ENCODE results near the gene EGLN1. TPM values are rescaled to one million over a fixed set of nuclear protein-coding genes. Genes with fewer than 3 reads are reported as not detected.

EGLN1 gene
- polyA plus RNA-seq, 3 donors, result 13.1 to 23.5 (median 20.5) TPM

DNA sequence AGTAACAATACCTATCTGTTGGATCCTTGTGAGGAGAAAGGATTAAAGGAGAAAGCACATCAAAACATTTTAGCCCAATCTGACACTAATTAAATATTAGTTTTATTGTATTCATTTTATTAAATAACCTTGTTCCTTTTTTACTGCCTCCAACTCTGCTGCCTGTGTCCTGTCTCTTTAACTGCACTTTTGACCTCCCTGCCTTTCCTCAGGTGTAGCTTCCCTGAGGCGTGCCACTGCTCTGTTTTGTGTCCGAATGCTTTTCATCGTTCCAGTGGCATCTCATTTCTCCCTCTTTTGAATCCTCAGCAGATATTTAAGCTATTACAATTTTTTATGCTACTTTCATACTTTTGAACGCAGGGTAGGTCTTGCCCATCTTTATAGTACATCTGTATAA lies 73.6 kb downstream of the EGLN1 start:
- 92 to 96% (median 95%) methylated on average over 4 of the region's 4 CpGs for WGBS, 3 donors
- H3K27ac ChIP-seq (ENCODE audit: low read depth, low read length), result no peak overlapping the region

DNA sequence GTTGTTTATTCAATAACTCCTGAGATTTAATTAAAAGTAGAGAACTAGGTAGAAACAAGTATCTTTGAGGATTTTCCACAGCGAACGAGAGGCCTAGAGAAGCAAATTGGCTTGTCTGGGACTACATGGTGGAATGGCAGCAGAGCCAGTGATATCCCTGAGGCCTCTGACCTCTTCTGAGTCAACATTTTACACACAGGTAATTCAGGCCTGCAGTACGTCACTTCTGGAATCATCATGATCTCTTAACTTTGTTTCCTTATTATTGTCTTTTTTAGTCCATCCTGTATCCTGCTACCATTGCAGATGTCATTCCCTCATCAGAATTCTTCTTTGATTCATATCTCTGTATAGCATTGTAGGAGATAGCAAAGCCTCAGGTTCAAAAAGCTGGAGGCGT lies 74.1 kb downstream of the EGLN1 start:
- no peak overlapping the region for H3K27ac ChIP-seq (ENCODE audit: low read depth, low read length)
- 95 to 96% (median 95%) methylated on average over 4 of the region's 4 CpGs for WGBS, 3 donors

DNA sequence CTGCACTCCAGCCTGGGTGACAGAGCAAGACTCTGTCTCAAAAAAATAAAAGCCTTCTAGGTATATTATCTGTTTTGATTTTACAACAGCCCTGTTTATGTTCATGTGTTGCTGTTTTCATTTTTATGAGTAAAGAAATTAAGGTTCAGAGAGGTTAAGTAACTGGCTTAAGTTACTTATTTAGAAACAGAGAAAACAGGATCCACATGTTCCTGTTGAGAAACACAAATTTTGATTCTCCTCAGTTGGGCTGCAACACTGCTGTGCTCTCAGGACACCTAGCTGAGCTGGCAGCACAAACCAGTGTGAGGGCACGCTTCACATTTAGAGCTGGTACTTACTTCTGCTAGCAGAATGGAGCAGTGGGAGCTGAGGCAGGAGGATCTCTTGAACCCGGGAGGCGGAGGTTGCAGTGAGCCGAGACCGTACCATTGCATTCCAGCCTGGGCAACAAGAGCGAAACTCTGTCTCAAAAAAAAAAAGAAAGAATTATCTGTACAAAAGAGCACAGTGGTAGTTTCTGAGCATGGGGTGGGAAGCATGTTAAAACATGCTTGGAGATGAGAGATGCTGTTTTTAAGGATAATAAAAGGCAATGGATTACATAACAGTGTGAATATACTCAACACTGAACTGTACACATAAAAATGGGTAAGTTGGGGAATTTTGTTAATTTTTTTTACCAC lies 81.6 kb downstream of the EGLN1 start:
- H3K27ac ChIP-seq (ENCODE audit: low read depth, low read length), result no peak overlapping the region

DNA sequence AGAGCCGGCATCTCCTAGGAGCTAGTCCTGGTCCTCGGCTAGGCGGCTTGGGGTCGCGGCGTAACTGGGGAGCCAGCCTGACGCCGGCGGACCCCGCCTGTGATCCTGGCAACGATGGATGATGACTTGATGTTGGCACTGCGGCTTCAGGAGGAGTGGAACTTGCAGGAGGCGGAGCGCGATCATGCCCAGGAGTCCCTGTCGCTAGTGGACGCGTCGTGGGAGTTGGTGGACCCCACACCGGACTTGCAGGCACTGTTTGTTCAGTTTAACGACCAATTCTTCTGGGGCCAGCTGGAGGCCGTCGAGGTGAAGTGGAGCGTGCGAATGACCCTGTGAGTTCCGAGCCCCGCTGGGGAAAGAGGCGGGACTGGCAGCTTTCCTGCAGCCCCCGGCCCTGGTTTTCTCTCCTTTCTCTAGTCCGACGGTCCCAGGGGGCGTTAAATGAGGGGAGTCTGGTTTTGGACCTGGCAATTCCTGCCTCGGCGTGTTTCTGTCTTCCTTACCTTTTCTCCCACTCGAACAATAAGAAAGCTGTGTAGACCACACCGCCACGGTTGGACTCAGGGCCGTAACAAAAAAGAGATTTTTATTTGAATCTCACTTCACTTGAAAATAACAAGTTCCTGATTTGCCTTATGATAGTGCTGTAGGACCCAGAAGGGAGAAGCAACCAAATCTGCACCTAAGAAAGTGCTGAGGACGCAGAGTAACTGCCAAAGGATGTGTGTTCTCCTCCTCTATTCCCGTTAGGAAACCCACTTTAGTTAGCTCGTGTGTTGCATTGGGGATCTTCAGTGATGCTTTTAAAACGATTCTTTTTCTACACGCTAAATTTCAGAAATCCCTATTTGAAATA lies 83.6 kb downstream of the EGLN1 start, which contains the start of gene SPRTN:
Gene SPRTN, plus strand, starts transcription at position 24 of the 859 bp plus-strand sequence. Its CDS starts 91 bp downstream, at position 115.
- 0 to 1% (median 1%) methylated on average over 43 of the region's 43 CpGs for WGBS, 3 donors
- peak within 1 kb of the TSS; percentile 53 for H3K27ac ChIP-seq (ENCODE audit: low read depth, low read length)

More for the DNA sequence above, 81.6 kb downstream of the EGLN1 start:
- WGBS, 3 donors, result 92 to 94% (median 93%) methylated on average over 6 of the region's 6 CpGs

DNA sequence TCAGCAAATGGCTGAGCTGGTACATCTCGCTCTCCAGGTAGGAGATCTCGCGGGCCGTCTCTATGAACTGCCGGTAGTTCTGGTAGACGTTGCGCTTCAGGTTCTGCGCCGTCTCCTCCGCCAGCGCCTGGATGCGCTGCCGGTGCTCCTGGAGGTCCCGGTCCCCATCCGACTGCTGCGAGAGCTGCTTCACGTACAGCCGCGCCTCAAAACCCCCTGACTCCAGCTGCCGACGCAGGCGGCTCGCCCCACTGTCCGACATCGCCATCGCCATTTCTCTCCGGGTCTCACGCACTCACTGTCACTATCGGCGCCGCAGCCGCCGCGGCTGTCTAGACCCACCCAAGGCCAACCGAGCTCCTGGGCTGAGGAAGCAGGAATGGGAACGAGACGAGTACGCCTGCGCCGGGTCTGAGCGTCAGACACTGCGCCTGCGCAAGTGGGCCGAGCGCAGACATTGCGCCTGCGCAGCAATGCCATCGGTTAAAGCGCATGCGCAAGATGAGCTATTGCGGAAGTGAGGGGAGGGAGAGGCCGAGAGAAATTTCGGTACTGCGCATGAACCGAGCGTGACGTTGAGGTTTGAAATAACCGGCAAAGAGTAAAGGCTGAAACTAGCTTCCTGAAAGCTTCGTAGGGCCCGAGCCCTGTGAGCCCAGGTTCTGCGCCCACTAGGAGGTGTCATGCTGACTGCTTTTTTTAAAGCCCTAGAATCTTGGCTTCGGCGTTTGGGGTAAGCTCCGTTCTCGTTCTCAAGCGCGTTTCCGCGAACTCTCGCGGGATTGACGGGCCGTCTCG lies 84.4 kb downstream of the EGLN1 start, which contains the start of gene EXOC8:
Gene EXOC8, minus strand, starts transcription at position 381 of the 798 bp plus-strand sequence. Its CDS starts 107 bp downstream, at position 274.
- peak within 1 kb of the TSS; percentile 53 for H3K27ac ChIP-seq (ENCODE audit: low read depth, low read length)
- 0 to 1% (median 0%) methylated on average over 74 of the region's 74 CpGs for WGBS, 3 donors

DNA sequence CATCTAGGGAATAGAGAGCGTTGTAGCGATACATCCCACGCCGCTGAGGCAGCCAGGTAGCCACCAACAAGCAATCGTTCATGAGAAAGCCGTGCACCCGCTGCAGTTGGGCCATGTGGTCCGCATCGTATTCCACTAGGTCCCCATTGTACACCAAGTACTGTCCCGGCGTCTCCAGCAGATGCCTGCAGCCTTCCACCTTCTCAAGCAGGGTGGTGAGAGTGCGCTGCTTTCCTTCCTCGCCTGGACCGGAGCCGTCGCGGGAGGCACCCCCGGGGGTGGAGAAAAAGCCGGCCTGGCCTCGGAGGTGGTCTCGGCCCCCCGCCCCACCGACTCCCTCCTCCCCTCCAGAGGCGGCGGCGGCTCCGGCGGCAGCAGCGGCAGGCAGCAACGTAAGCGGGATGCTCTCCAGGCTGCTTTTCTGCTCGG lies 85.0 kb downstream of the EGLN1 start:
- WGBS, 3 donors, result 1 to 3% (median 1%) methylated on average over 28 to 32 of the region's 32 CpGs
- H3K27ac ChIP-seq (ENCODE audit: low read depth, low read length), result no peak overlapping the region

DNA sequence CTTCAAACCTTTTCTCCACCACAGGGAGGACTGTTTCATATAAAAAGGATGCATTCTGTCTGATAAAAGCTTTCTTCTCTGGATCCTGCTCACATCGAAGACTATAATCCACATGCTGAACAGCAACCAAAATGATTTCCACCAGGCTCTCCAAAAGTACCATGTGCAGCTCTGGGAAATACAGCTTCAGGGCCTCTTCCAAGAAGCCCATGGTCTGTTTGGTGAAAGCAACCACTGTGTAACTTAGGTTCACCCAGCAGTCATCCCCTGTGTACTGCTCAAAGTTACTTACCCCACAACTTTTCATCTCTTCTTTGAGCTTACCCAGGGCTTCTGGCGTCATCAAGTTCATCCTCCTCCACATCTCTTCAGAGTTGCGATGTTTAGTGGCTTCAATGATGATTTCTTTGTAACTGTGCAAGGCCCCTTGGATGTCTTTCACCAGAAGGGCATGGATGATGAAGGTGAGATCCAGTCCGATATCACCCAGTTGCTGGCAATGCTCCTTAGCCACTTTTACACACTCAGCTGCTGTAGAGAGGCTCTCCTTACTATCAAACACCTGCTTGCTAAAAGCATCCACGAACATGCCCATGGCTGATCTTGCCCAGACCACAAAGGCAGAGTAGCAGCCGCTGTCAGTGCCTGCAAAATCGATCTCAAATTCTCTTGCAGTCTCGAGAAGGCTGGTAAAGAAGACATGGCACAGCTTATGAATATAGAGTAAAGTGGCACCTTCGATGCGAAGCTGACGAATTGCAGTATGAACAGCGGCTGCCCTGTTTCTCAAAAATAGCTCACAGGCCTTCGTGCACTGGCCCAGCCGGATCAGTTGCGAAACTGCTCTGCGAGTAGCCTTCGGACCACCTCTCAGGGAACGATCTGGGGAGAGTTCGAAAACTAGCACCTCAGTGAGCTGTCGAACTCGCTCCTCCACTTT lies 86.2 kb downstream of the EGLN1 start:
- 39 to 69% (median 66%) methylated on average over 21 of the region's 21 CpGs for WGBS, 3 donors
- H3K27ac ChIP-seq (ENCODE audit: low read depth, low read length), result no peak overlapping the region

DNA sequence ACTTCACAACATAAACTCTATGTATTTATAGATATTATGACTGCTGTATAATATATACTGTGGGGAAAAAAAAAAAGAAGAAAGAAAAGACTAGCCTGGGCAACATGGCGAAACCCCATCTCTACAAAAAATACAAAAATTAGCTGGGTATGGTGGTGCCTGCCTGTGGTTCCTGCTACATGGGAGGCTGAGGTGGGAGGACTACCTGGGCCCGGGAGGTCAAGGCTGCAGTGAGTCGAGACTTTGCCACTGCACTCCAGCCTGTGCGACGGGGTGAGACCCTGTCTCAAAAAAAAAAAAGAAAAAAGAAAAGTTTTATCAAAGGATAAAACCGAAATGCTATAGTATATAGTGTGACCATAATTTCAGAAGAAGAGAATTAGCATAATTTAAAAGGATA lies 87.1 kb downstream of the EGLN1 start:
- H3K27ac ChIP-seq (ENCODE audit: low read depth, low read length), result no peak overlapping the region
- 80 to 90% (median 82%) methylated on average over 6 of the region's 6 CpGs for WGBS, 3 donors

DNA sequence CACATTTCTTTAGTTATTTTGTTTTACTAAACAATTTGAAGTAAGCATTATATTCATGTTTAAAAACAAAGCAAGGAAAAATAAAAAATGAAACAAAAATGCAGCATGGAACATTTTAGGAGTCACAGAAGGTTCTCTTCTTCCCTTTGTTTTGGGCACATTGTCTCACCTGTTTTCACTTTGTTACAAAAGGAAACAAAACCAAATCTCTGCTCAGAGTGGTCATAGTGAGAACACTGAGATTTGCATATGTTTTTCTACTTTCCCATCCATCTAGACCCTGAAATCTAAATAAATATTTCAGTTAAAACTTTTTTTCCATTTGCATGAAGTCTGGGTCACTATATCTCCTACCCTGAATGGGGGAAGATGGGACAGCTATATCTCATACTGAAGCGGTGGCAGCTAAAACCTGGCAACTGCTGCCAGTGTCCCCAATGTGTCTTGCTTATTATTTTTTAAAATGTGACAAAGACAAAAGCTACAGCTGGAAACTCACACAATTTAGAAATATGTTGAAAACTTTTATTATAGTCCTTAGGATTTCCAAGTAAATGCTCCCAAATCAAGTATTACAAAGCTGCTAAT lies 87.9 kb downstream of the EGLN1 start:
- H3K27ac ChIP-seq (ENCODE audit: low read depth, low read length), result no peak overlapping the region
- 45 to 79% (median 77%) methylated on average over 1 of the region's 1 CpG for WGBS, 3 donors

DNA sequence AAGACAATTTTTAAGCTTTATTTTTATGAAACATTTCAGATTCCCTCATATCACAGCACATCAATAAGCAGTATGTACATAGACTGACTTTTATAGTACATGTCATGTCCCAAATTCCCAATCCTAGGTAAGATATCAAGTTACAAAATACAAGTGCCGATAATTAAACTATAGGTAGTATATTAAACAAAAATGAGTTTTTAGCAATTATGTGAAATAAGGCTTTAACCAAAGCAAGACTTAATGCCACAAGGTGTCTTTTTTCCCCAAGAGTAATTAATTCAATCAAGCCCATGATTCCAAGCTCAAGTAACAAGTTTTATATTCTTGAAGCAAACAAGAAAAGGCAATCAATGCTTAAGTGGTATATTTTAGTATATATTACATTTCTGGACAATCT lies 89.3 kb downstream of the EGLN1 start:
- H3K27ac ChIP-seq (ENCODE audit: low read depth, low read length), result no peak overlapping the region
- 79 to 97% (median 93%) methylated on average over 1 of the region's 1 CpG for WGBS, 3 donors

DNA sequence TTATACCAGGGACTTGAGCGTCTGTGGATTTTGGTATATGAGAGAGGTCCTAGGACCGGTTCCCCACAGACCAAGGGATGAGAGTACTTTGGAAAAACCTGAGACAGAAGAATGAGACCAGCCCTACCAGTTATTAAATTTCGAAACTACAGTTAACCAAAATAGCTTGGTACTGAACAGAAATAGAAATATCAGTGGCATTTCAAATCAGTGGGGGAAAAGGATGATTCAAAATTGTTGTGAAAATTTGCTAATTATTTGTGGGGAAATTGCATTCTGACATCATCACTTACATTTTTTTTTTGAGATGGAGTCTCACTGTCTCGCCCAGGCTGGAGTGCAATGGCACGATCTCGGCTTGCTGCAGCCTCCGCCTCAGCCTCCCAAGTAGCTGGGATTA lies 92.6 kb downstream of the EGLN1 start:
- WGBS, 3 donors, result 93 to 97% (median 94%) methylated on average over 7 of the region's 7 CpGs
- no peak overlapping the region for H3K27ac ChIP-seq (ENCODE audit: low read depth, low read length)

DNA sequence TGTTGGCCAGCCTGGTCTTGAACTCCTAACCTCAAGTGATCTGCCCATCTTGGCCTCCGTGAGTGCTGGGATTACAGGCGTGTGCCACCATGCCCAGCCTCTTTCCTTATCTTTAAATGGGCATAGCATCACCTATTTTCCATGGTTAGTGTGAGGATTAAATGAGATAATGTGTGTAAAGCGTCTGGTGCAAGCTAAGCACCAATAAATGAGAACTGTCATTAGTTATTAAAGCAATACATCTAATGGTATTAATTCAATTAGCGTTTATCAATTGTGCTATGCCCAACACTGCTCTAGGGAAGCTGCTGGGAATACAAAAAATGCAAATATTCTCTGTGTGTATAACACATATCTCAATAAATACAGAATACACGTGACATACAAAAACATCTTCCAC lies 94.5 kb downstream of the EGLN1 start:
- WGBS, 3 donors, result 82 to 86% (median 85%) methylated on average over 5 of the region's 5 CpGs

DNA sequence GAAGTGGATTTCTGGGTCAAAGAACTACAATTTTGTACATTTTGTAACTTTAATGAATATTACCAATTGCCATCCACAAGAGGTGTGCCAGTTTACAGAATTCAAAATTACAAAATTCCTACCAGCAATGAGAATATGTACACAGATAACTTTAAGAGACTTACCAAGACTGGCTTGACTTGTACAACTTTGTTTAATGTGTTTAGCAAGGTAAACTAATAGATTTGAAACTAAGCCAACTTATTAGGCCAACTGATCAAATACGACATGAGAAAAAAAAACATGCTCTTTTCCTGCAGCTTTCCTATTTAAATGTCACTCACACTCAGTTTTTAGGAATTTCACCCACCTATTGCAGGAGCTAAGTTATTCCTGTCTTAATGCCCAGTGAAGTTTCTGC lies 95.8 kb downstream of the EGLN1 start:
- no peak overlapping the region for H3K27ac ChIP-seq (ENCODE audit: low read depth, low read length)
- WGBS, 3 donors, result 26 to 87% (median 86%) methylated on average over 1 of the region's 1 CpG

More for the DNA sequence above, 94.5 kb downstream of the EGLN1 start:
- H3K27ac ChIP-seq (ENCODE audit: low read depth, low read length), result no peak overlapping the region

DNA sequence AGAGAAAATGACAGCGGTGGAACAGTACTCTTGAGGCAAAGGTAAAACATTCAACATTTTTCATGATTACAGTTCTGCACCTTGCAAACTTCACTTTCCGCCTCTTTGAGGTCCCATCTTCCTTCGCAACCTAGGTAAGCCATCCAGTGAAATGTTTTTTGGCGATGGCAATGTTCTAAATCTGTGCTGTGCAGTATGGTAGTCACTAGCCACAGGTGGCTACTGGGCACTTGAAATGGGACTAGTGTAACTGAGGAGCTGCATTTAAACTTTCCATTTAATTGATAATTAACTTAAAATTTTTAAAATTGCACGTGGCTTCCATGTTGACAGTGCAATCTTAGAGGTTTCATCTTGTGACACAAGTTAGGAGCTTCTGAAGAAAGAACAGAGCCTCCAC lies 97.4 kb downstream of the EGLN1 start:
- H3K27ac ChIP-seq (ENCODE audit: low read depth, low read length), result no peak overlapping the region
- WGBS, 3 donors, result 83 to 85% (median 84%) methylated on average over 5 of the region's 5 CpGs

DNA sequence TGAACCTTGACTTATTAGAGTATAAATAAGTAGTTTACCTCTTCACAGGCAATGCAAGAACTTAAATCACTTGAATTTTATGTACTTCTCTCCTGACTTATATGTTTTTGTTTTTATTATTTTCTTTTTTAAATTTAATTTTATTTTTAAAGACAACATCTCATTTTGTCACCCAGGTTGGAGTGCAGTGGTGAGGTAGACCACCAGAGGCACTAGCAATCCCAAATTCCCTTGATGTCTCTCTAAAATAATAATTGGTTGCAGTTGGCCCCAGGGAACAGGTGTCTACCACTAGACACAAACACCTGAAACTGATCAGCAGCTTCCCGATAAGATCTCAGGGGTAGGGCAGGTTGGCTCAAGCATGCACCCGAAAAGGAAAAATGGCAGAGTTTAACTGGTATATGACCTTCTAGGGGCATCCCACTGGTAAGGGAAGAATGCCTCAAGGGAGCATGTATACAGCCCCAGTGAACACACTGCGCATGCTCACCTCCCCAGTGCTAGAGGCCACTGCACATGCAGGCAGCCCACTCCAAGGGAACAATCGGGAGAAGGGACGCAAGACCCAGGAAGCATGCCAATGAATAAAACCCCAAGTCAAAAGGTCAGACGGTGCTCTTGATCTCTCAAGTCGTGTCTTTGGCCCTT lies 99.1 kb downstream of the EGLN1 start:
- H3K27ac ChIP-seq (ENCODE audit: low read depth, low read length), result no peak overlapping the region
- 76 to 83% (median 81%) methylated on average over 7 of the region's 7 CpGs for WGBS, 3 donors

DNA sequence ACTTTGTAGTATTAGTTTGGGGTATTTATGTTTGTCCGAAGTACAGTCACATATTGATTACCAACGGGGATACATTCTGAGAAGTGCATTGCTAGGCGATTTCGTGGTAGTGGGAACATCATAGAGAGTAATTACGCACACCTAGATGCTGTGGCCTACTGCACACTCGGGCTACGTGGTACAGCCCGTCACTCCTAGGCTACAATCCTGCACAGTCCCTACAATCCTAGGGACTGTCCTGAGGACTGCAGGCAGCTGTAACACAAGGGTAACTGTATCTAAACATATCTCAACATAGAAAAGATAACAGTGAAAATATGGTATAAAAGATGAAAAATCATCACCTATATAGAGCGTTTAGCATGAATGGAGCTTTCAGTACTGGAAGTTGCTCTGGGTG lies 103.0 kb downstream of the EGLN1 start:
- no peak overlapping the region for H3K27ac ChIP-seq (ENCODE audit: low read depth, low read length)
- 87 to 94% (median 93%) methylated on average over 9 of the region's 9 CpGs for WGBS, 3 donors

DNA sequence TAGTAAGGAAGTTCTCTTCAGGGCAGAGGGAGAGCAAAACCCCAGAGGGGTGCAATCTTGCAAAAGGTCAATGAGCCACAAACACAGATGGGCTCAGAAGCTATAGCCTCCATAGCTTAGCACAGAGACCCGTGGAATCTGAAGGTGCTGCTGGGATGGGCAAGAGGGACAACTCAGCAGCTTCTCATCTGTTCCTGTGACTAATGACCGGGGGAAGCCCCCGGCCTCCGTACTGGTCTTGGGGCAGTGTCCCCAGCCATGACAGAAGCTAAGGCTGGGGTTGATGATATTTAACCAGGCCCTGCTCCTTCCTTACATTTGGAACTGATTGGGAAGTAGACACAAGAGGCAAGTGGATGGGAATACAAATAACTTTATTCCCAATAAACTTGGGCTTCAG lies 103.5 kb downstream of the EGLN1 start:
- 88 to 95% (median 89%) methylated on average over 4 of the region's 4 CpGs for WGBS, 3 donors
- H3K27ac ChIP-seq (ENCODE audit: low read depth, low read length), result no peak overlapping the region
